ENCODE data around the gene SEC14L5.

- TF ChIP-seq CTCF (IDR thresholded peaks at IDR 0.05) (no peak), POLR2AphosphoS5 (IDR thresholded peaks at IDR 0.05) (no peak), POLR2A (IDR thresholded peaks at IDR 0.05; ENCODE audit: low read depth) (no peak), EP300 (IDR thresholded peaks at IDR 0.05) (no peak)
Measured at GRCh38 chr16:5010576-5011329, 52.6 kb downstream of the SEC14L5 start.

All from esophagus muscularis mucosa (tissue), 4 donors.